SK-N-SH (cell line): ENCODE measurements around the gene CEP152. TPM values are rescaled to one million over a fixed set of nuclear protein-coding genes. Genes with fewer than 3 reads are reported as not detected.
A peak's percentile ranks its signal among the peaks of the same experiment; 100 is the strongest.

Experiments used
- CTCF ChIA-PET: fragments of 300-600, 350-600 bp; formaldehyde crosslinking; extraction: SDS; loops from one replicate; lab custom pipeline; 2021; lab: Yijun Ruan, JAX
- POLR2A ChIA-PET: fragments of 350-600 bp; sonication (Branson Sonifier 250); formaldehyde crosslinking; extraction: SDS; loops from one replicate; lab custom pipeline; 2020; ENCODE audit warnings: antibody characterized with exemption, inconsistent platforms; lab: Yijun Ruan, JAX
- DNase-seq: peaks from one replicate; pipeline ENCODE4 v3.0.0; 2012
- H2AFZ ChIP-seq: fragments of 200-600 bp; sonication (generic); 2 replicates; pipeline ENCODE4 v1.8.1; 2016; ENCODE audit warnings: antibody characterized with exemption, mild to moderate bottlenecking, low read depth
- H3F3A ChIP-seq: fragments of 200-600 bp; sonication (generic); replicated peaks from 2 replicates; pipeline ENCODE3; 2016; ENCODE audit warnings: antibody characterized with exemption, mild to moderate bottlenecking; ENCODE audit not compliant: insufficient read depth
- H3K27ac ChIP-seq, 2 experiments: fragments of 200-500 bp in 1 of 2; fragments of 200-600 bp in 1 of 2; sonication (Bioruptor generic) in 1 of 2; sonication (generic), shearing (Covaris generic) in 1 of 2; 2 replicates each; pipeline versions ENCODE4 v1.5.1 to v1.6.1; 2014 to 2016; ENCODE audit warnings: low read depth in 2 of 2, inconsistent platforms in 1 of 2, low read length in 1 of 2, mild to moderate bottlenecking in 1 of 2, mixed read lengths in 1 of 2
- H3K27me3 ChIP-seq: fragments of 200-600 bp; sonication (generic), shearing (Covaris generic); 2 replicates; pipeline ENCODE4 v1.6.1; 2016; ENCODE audit warnings: mixed run types; ENCODE audit not compliant: insufficient read depth
- H3K36me3 ChIP-seq, 2 experiments: fragments of 200-500 bp in 1 of 2; fragments of 200-600 bp in 1 of 2; sonication (Bioruptor generic) in 1 of 2; sonication (generic) in 1 of 2; replicated peaks in 1 of 2; 2 replicates each; pipeline versions ENCODE3 to v1.5.1; 2014 to 2016; ENCODE audit warnings: low read length in 1 of 2, mild to moderate bottlenecking in 1 of 2; ENCODE audit not compliant: insufficient read depth in 2 of 2, control insufficient read depth in 1 of 2
- H3K4me1 ChIP-seq, 2 experiments: fragments of 200-500 bp in 1 of 2; fragments of 200-600 bp in 1 of 2; sonication (Bioruptor generic) in 1 of 2; sonication (generic), shearing (Covaris generic) in 1 of 2; 2 replicates each; pipeline versions ENCODE4 v1.5.1 to v1.6.1; 2014 to 2016; ENCODE audit warnings: low read depth in 1 of 2, low read length in 1 of 2, mixed run types in 1 of 2; ENCODE audit not compliant: insufficient read depth in 2 of 2, control insufficient read depth in 1 of 2
- H3K4me2 ChIP-seq: fragments of 200-600 bp; sonication (generic), shearing (Covaris generic); 2 replicates; pipeline ENCODE4 v1.6.1; 2017; ENCODE audit warnings: mixed run types
- H3K4me3 ChIP-seq, 2 experiments: fragments of 200-500 bp in 1 of 2; fragments of 200-600 bp in 1 of 2; sonication (Bioruptor generic) in 1 of 2; sonication (generic), shearing (Covaris generic) in 1 of 2; 2 replicates each; pipeline versions ENCODE4 v1.5.1 to v1.8.1; 2014 to 2016; ENCODE audit warnings: low read depth in 2 of 2, inconsistent platforms in 1 of 2, low read length in 1 of 2, mild to moderate bottlenecking in 1 of 2, mixed read lengths in 1 of 2, moderate library complexity in 1 of 2
- H3K79me2 ChIP-seq: fragments of 200-600 bp; sonication (generic); 2 replicates; pipeline ENCODE4 v1.8.1; 2017; ENCODE audit warnings: mild to moderate bottlenecking; ENCODE audit not compliant: insufficient read depth
- H3K9ac ChIP-seq: fragments of 200-600 bp; sonication (generic); 2 replicates; pipeline ENCODE4 v1.6.1; 2017; ENCODE audit warnings: mixed run types
- H3K9me2 ChIP-seq: fragments of 200-600 bp; sonication (generic); 2 replicates; pipeline ENCODE4 v1.6.1; 2017; ENCODE audit warnings: mixed run types
- H3K9me3 ChIP-seq: fragments of 200-600 bp; sonication (generic); 2 replicates; pipeline ENCODE4 v1.6.1; 2017; ENCODE audit warnings: mixed run types, mild to moderate bottlenecking, moderate library complexity
- H4K20me1 ChIP-seq: fragments of 200-600 bp; sonication (generic); 2 replicates; pipeline ENCODE4 v1.6.1; 2017; ENCODE audit warnings: mild to moderate bottlenecking, mixed run types; ENCODE audit not compliant: insufficient read depth
- EP300 ChIP-seq, 2 experiments: IDR thresholded peaks; 2 replicates each; pipeline versions ENCODE4 v1.4.0 to v1.6.1; 2012; ENCODE audit warnings: borderline replicate concordance in 1 of 2, low read depth in 1 of 2, low read length in 1 of 2
- EZH2phosphoT487 ChIP-seq: fragments of 200-600 bp; sonication (generic); IDR thresholded peaks from 2 replicates; pipeline ENCODE4 v1.6.1; 2017; ENCODE audit warnings: low read depth, mixed run types, mild to moderate bottlenecking, antibody characterized with exemption, moderate library complexity, borderline replicate concordance
- FOSL2 ChIP-seq: IDR thresholded peaks from 2 replicates; pipeline ENCODE4 v1.4.0; 2012; ENCODE audit warnings: low read depth, mild to moderate bottlenecking, moderate library complexity, borderline replicate concordance
- GABPA ChIP-seq: IDR thresholded peaks from 2 replicates; pipeline ENCODE4 v1.4.0; 2012; ENCODE audit warnings: low read depth, mild to moderate bottlenecking
- PBX3 ChIP-seq: IDR thresholded peaks from 2 replicates; pipeline ENCODE4; 2012
- POLR2AphosphoS5 ChIP-seq: IDR thresholded peaks from 2 replicates; pipeline ENCODE4 v1.6.1; 2012; ENCODE audit warnings: low read depth, low read length
- REST ChIP-seq: IDR thresholded peaks from 2 replicates; pipeline ENCODE4 v1.6.1; 2012; ENCODE audit warnings: mild to moderate bottlenecking, low read depth, low read length, moderate library complexity
- RFX5 ChIP-seq: IDR thresholded peaks from 2 replicates; pipeline ENCODE4 v1.6.1; 2012; ENCODE audit warnings: mild to moderate bottlenecking, improper control_type of control experiment, low read length
- RXRA ChIP-seq: IDR thresholded peaks from 2 replicates; pipeline ENCODE4 v1.4.0; 2012; ENCODE audit warnings: low read depth, mild to moderate bottlenecking, borderline replicate concordance
- TCF12 ChIP-seq: IDR thresholded peaks from 2 replicates; pipeline ENCODE4 v1.4.0; 2012
- USF2 ChIP-seq: fragments of 150-350 bp; IDR thresholded peaks from 2 replicates; pipeline ENCODE4 v1.6.1; 2017; ENCODE audit warnings: antibody characterized with exemption, low read length, low read depth, borderline replicate concordance
- WGBS: methylation state at CpG from one replicate; pipeline ENCODE4 v1.1.6; 2017; ENCODE audit warnings: low lambda C conversion rate; 5-methylcytosine and 5-hydroxymethylcytosine counted together
- polyA plus RNA-seq, 3 experiments: library from polyadenylated mRNA; depleted of rRNA; stranded (reverse); fragments of >200 nt; gene quantifications; 2 replicates each; pipeline ENCODE4 v1.2.3, GENCODE V29; 2012
- TF ChIP-seq, protein P1 (sequence below): IDR thresholded peaks from 2 replicates; pipeline ENCODE4 v1.4.0; 2012; ENCODE audit warnings: low read depth, borderline replicate concordance

Gene CEP152
- polyA plus RNA-seq, 1 of the 3 experiments (the other 2 are of a cell fraction): 0.71 TPM

- ChIA-PET POLR2A (no interaction called here), CTCF (interaction anchor here (1.1 to 2.1 kb wide), 6 partner anchors 74 to 466 kb away, joined by 3 to 9 read pairs (median 4); no protein-coding TSS in a partner anchor)
- H4K20me1 ChIP-seq: no peaks in the 10 kb centered on the region
- H3K79me2 ChIP-seq: peaks cover 90% of the 10 kb centered on the region
- H3K27me3 ChIP-seq: no peaks in the 10 kb centered on the region
- H3K27ac ChIP-seq: peak overlapping the region in 1 of 2 experiments; percentile 80; a peak in 2 of 4 replicates
- H3K9me2 ChIP-seq: no peaks in the 10 kb centered on the region
- no peak overlapping the region for H3K9ac ChIP-seq
- TF ChIP-seq REST: peak; percentile 25; the same call in 1 of the 2 replicates
- TF ChIP-seq POLR2AphosphoS5: peak; percentile 30; the same call in 1 of the 2 replicates
- no peak for TF ChIP-seq EZH2phosphoT487
- TF ChIP-seq TCF12: peak; percentile 51
- peak; percentile 80; the same call in 1 of the 2 replicates for TF ChIP-seq FOSL2
- no peaks in the 10 kb centered on the region for H3K9me3 ChIP-seq
- H2AFZ ChIP-seq: no peak overlapping the region
- H3F3A ChIP-seq: peaks cover 17% of the 10 kb centered on the region
- no peak overlapping the region for H3K4me3 ChIP-seq
- peaks cover 0 to 3% of the 10 kb centered on the region in 2 experiments for H3K36me3 ChIP-seq
- no peak overlapping the region for H3K4me2 ChIP-seq
- peaks cover 11 to 33% of the 10 kb centered on the region in 2 experiments; a peak in 3 of 4 replicates for H3K4me1 ChIP-seq
- DNase-seq: no peak
Measured at GRCh38 chr15:48802867-48803266, 8.0 kb downstream of the CEP152 start.

DNA sequence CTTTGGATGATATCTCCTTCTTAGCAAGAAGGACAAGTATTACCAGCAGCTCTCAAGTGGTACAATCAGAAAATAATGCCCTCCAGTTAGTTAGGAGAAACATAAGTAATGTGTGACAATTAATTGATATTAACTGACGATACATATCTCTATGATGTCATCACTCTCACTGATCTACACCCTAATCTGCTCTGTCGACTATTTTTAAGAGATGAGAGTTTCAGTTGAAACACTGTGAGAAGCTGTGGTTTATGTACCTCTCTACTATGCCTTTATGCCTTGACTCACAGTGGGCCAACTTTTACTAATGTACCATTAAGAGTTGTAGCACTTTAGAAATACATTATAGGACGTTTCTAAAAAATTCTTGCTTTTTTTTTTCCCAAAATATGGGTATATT lies 8.6 kb downstream of the CEP152 start:
- H3K79me2 ChIP-seq: peaks cover 85% of the 10 kb centered on the region
- 89% methylated on average over 3 of the region's 3 CpGs for WGBS
- no peaks in the 10 kb centered on the region for H4K20me1 ChIP-seq
- no peaks in the 10 kb centered on the region for H3K27me3 ChIP-seq
- peak overlapping the region in 1 of 2 experiments; percentile 80; a peak in 3 of 4 replicates for H3K27ac ChIP-seq
- H3K4me2 ChIP-seq: no peak overlapping the region
- no peak for DNase-seq
- H3F3A ChIP-seq: peaks cover 17% of the 10 kb centered on the region
- ChIA-PET CTCF (interaction anchor here (0.8 to 5.3 kb wide), 10 partner anchors 10 to 466 kb away, joined by 3 to 47 read pairs (median 6); no protein-coding TSS in a partner anchor), POLR2A (no interaction called here)
- no peaks in the 10 kb centered on the region for H3K9me2 ChIP-seq
- H2AFZ ChIP-seq: no peak overlapping the region
- H3K9me3 ChIP-seq: no peaks in the 10 kb centered on the region
- H3K4me1 ChIP-seq: peaks cover 12 to 37% of the 10 kb centered on the region in 2 experiments; a peak in 3 of 4 replicates
- H3K4me3 ChIP-seq: no peak overlapping the region
- H3K36me3 ChIP-seq: peaks cover 0 to 4% of the 10 kb centered on the region in 2 experiments
- TF ChIP-seq USF2: no peak
- no peak for TF ChIP-seq PBX3
- TF ChIP-seq RFX5: no peak
- TF ChIP-seq RXRA: no peak
- TF ChIP-seq, protein P1, sequence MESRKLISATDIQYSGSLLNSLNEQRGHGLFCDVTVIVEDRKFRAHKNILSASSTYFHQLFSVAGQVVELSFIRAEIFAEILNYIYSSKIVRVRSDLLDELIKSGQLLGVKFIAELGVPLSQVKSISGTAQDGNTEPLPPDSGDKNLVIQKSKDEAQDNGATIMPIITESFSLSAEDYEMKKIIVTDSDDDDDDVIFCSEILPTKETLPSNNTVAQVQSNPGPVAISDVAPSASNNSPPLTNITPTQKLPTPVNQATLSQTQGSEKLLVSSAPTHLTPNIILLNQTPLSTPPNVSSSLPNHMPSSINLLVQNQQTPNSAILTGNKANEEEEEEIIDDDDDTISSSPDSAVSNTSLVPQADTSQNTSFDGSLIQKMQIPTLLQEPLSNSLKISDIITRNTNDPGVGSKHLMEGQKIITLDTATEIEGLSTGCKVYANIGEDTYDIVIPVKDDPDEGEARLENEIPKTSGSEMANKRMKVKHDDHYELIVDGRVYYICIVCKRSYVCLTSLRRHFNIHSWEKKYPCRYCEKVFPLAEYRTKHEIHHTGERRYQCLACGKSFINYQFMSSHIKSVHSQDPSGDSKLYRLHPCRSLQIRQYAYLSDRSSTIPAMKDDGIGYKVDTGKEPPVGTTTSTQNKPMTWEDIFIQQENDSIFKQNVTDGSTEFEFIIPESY: no peak
- TF ChIP-seq EP300 (IDR thresholded peaks at IDR 0.05; ENCODE audit: borderline replicate concordance in 1 of 2, low read depth in 1 of 2, low read length in 1 of 2): no peak
- no peak for TF ChIP-seq GABPA
- TF ChIP-seq, all 33 proteins: peak for 0
- no peak overlapping the region for H3K9ac ChIP-seq
